Spleen (tissue), 7 donors: ENCODE results near the gene SREBF2.

Experiments used
- POLR2A ChIP-seq, 3 donors: fragments of 450-650 bp; IDR thresholded peaks; one replicate each; pipeline ENCODE4 v1.5.1; 2017; ENCODE audit warnings: antibody characterized with exemption in 3 of 3, mild to moderate bottlenecking in 1 of 3
- TF ChIP-seq, protein P1 (sequence below), 11 experiments: fragments of 200-600 bp in 7 of 11; fragments of 450-650 bp in 4 of 11; sonication (generic) in 4 of 11; IDR thresholded peaks in 8 of 11; conservative IDR thresholded peaks in 3 of 11; 1 replicate in 7 of 11; 2 replicates in 4 of 11; pipeline versions ENCODE4 v1.4.0 to v1.8.0; 2016 to 2021; ENCODE audit warnings: antibody characterized with exemption in 11 of 11, inconsistent platforms in 4 of 11, mild to moderate bottlenecking in 1 of 11
- donor health status: DM: no; HTN: no; CAD: no; lungs with moderate emphysema.
- donor health status: DM: no; HTN: no; CAD: no.
- donor health status: DM: no; HTN: no; CAD: no.

DNA sequence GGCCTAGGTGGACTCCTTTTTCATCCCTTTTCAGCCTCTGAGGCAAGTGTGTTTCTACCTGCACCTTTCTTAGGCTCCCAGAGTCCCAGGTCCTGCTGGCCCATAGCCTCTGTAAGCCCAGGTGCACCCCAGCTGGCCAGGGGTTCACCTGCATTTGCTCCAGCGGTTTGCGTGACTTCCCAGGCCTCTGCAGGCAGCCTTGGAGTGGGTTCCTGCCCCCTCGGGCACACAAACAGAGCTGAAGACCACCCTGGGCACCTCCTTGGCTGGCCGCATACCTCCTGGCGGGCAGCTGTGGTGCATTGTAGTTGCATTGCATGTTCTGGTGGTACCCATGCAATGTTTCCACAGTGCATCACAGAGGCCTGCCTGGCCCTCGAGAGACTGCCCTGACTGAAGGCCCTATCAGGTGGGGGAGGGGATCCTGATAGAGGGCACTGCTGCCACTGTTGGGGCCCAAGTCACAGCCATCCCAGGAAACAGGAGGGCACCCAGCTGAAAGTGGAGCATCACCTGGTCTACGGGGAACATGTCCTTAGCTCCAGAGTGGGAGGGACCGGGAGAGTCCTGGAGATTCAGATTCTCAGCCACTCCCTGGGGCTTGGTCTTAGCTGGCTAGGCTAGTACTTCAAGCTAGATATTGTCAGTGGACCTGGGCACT lies 67.9 kb downstream of the SREBF2 start:
- TF ChIP-seq, protein P1, sequence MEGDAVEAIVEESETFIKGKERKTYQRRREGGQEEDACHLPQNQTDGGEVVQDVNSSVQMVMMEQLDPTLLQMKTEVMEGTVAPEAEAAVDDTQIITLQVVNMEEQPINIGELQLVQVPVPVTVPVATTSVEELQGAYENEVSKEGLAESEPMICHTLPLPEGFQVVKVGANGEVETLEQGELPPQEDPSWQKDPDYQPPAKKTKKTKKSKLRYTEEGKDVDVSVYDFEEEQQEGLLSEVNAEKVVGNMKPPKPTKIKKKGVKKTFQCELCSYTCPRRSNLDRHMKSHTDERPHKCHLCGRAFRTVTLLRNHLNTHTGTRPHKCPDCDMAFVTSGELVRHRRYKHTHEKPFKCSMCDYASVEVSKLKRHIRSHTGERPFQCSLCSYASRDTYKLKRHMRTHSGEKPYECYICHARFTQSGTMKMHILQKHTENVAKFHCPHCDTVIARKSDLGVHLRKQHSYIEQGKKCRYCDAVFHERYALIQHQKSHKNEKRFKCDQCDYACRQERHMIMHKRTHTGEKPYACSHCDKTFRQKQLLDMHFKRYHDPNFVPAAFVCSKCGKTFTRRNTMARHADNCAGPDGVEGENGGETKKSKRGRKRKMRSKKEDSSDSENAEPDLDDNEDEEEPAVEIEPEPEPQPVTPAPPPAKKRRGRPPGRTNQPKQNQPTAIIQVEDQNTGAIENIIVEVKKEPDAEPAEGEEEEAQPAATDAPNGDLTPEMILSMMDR (IDR thresholded peaks at IDR 0.05 in 8 of 11, conservative IDR thresholded peaks at IDR 0.05 in 3 of 11): no peak
- TF ChIP-seq POLR2A (IDR thresholded peaks at IDR 0.05): no peak
